ENCODE results near the gene CFTR. TPM values are rescaled to one million over a fixed set of nuclear protein-coding genes. Genes with fewer than 3 reads are reported as not detected.

The CFTR gene
- total and polyA plus RNA-seq, 9 donors, result 0.12 to 2.4 (median 0.71) TPM; not detected in 3

DNA sequence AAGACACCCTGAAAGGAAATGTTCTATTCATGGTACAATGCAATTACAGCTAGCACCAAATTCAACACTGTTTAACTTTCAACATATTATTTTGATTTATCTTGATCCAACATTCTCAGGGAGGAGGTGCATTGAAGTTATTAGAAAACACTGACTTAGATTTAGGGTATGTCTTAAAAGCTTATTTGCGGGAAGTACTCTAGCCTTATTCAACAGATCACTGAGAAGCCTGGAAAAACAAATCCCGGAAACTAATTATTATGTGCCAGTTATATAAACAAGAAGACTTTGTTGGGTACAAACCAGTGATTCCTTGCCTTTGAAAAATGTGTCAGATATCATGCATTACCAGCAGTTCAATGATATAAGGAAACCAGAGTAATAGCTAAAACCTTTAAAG is 160.1 kb downstream of the CFTR start:
- TF ChIP-seq POLR2A (IDR thresholded peaks at IDR 0.05), result no peak
- no peak for TF ChIP-seq CTCF (IDR thresholded peaks at IDR 0.05)
- DNase-seq, result no peak
- no peaks in the 10 kb centered on the region for H3K36me3 ChIP-seq

GRCh38 chr7:117640465-117640864 is 160.6 kb downstream of the CFTR start:
- TF ChIP-seq CTCF (IDR thresholded peaks at IDR 0.05), result no peak
- TF ChIP-seq EP300 (IDR thresholded peaks at IDR 0.05), result no peak
- no peak for TF ChIP-seq POLR2A (IDR thresholded peaks at IDR 0.05)
- Histone ChIP-seq H3K9me3 (no peaks in the 10 kb centered on the region), H3K27ac (no peak overlapping the region), H3K27me3 (no peaks in the 10 kb centered on the region), H3K4me1 (ENCODE audit: insufficient read depth) (no peaks in the 10 kb centered on the region), H3K4me3 (no peak overlapping the region), H3K36me3 (no peaks in the 10 kb centered on the region)
- intact Hi-C loops (cut with DNase I), result no loop called here
- DNase-seq, result no peak

More for the DNA sequence above, 160.1 kb downstream of the CFTR start:
- H3K4me3 ChIP-seq, result no peak overlapping the region
- 83 to 93% (median 84%) methylated on average over 2 of the region's 2 CpGs for WGBS, 3 donors
- H3K27ac ChIP-seq, result no peak overlapping the region
- no peaks in the 10 kb centered on the region for H3K4me1 ChIP-seq (ENCODE audit: insufficient read depth)
- no peaks in the 10 kb centered on the region for H3K9me3 ChIP-seq
- H3K27me3 ChIP-seq, result no peaks in the 10 kb centered on the region
- intact Hi-C loops (cut with DNase I), result no loop called here

DNA sequence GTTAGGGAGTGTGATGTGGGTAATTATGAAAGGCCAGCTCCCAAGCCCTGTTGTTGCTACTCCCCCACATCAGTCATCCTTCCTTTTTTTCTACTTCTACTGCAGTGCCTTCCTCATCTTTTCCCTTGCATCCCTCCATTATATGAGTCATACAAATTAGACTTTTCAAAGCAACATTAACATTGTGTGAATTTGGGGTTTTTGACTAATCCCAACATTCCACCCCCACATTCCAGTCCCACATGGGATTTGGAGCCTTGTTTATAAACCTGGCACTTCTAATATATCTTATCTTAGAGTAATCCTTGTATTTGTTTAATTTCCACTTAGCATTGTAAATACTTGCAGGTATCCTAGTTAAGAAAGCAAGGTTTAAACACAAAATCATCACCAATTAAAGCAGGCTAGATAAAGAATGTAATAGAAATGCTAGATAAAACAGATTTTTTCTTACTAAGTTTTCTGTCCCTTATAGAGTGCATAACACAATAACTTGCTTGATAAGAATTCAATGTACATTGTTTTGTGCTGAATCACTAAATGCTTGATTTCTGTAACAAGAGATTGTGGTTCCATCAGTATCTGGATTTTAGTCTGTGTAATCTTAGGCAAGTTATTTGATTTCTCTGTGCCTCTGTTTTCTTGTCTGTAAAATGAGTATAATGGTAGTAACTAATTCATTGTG is 165.8 kb downstream of the CFTR start:
- no peaks in the 10 kb centered on the region for H3K4me1 ChIP-seq (ENCODE audit: insufficient read depth)
- intact Hi-C loops (cut with DNase I), result no loop called here
- H3K9me3 ChIP-seq, result no peaks in the 10 kb centered on the region
- no peak overlapping the region for H3K27ac ChIP-seq
- H3K4me3 ChIP-seq, result no peak overlapping the region
- H3K27me3 ChIP-seq, result no peaks in the 10 kb centered on the region
- no peak for DNase-seq
- H3K36me3 ChIP-seq, result no peaks in the 10 kb centered on the region
- TF ChIP-seq EP300 (IDR thresholded peaks at IDR 0.05) (no peak), CTCF (IDR thresholded peaks at IDR 0.05) (no peak), POLR2A (IDR thresholded peaks at IDR 0.05) (no peak)

DNA sequence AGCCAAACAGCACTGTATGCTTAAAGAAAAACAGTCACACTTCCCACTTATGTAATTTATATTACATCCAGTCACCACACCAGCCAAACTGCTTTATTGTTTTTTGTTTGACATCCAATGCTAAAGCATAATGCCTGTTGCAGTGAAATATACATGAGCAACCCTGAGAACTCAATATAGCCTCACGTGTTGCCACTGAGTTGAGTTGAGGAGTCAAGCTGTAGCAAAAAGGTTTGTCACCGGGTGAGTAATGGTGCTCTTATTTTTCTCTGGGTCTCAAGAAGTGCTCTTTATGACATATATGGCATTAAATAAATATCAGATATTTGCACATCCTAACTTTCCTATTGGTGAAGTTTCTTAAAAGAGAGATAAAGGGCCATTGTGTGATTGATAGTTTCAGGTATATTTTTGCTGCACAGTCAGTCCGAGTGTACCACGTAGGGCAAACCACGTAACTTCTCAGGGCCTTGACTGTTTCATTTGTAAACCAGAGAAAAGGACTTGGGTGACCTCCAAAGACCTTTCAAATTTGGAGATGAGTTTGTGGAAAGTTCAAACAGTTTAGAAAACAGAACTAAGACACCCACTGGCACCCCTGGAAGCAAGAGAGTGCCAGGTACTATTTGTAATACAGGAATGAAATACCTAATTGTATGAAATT is 168.5 kb downstream of the CFTR start:
- 88 to 92% (median 90%) methylated on average over 5 of the region's 5 CpGs for WGBS, 3 donors
- Histone ChIP-seq H3K27ac (no peak overlapping the region), H3K4me3 (no peak overlapping the region), H3K36me3 (no peaks in the 10 kb centered on the region), H3K9me3 (no peaks in the 10 kb centered on the region), H3K4me1 (ENCODE audit: insufficient read depth) (no peaks in the 10 kb centered on the region), H3K27me3 (no peaks in the 10 kb centered on the region)
- intact Hi-C loops (cut with DNase I), result no loop called here
- no peak for TF ChIP-seq EP300 (IDR thresholded peaks at IDR 0.05)
- TF ChIP-seq CTCF (IDR thresholded peaks at IDR 0.05), result no peak
- TF ChIP-seq POLR2A (IDR thresholded peaks at IDR 0.05), result no peak
- DNase-seq, result no peak

All from ovary (tissue), 9 donors.